ENCODE measurements around the gene CASP4.
A peak's percentile ranks its signal among the peaks of the same experiment; 100 is the strongest.
"Not testable (repeated sequence)": the region's sequence is repeated elsewhere in the genome, so short reads cannot be mapped to it uniquely, and the experiment has no call there.

The CASP4 gene

DNA sequence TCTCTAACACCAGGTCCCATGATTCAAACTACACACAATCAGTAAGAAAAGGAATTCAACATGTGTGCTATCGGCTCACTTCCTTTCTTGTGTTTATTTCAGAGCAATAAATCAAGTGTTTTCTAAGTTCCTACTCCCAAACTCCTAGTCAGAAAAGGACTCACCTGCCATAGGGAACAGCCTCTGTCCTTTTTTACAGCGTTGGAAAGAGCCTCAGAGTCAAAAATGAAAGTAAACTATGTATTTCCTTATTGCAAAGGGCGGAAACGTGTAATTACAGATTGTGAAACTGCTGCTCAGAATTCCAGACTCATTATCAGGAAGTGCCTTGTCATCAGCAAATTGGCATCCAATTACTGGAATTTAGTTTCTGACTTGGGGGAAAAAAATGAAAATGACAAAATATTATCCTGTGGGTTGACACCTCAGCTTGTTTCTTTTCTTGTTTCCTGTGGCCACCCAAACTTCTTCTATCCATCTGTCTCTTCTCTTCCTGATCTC is at the start of gene CASP4:
Gene CASP4 (minus strand): TSS at position 220 of the 501 bp plus-strand sequence. CDS start 49 bp downstream, at position 171.
- peak; percentile 66 for DNase-seq (ENCODE audit: low spot score)

- DNase-seq (ENCODE audit: low spot score), result no peak
These were observed 39.1 kb upstream of the CASP4 start for GRCh38 chr11:105007463-105007862.

DNA sequence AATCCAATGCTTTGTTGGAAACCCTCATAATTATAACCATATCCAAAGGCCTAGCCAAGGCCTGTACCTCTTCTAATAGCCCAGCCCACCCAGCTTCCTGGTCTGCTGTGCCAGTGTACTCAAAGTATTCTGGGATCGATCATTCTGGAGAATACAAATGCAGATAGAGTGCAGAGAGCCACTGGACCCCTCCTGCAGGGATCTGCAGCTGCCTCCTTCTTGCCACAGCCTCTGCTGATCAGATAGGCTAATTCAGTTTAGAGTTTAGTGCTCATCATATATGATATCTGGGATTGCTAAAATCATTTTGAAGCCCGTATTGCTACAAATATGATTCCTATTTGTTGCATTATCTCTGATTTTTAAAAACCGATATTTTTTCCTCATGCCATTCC is 37.1 kb upstream of the CASP4 start:
- DNase-seq (ENCODE audit: low spot score), result no peak

GRCh38 chr11:105004021-105004420 is 35.6 kb upstream of the CASP4 start:
- DNase-seq (ENCODE audit: low spot score), result no peak

GRCh38 chr11:105003151-105003550 is 34.8 kb upstream of the CASP4 start:
- DNase-seq (ENCODE audit: low spot score), result no peak

- DNase-seq (ENCODE audit: low spot score), result peak; percentile 71
These were observed 32.4 kb upstream of the CASP4 start for GRCh38 chr11:105000797-105001196.

- no peak for DNase-seq (ENCODE audit: low spot score)
These were observed 31.8 kb upstream of the CASP4 start for GRCh38 chr11:105000167-105000566.

GRCh38 chr11:104999721-105000120 is 31.3 kb upstream of the CASP4 start:
- DNase-seq (ENCODE audit: low spot score), result no peak

DNA sequence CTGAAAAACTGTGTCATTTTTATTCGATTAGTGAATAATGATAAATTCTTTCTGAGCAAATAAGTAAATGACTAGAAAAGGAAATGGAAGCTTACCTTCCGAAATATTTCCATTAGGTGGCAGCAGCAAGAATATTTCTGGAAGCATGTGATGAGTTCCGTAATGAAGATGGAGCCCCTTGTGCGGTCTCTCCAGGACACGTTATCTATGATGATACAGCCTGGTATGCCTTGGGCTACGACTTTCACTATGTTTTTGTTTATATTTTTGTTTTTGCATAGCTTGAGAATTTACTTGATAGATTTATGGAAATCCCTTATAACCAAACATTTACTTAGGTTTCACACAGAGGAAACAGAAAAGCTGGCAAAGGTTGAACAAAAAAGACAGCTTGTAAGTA is 28.9 kb upstream of the CASP4 start:
- no peak for DNase-seq (ENCODE audit: low spot score)

GRCh38 chr11:104995001-104995408 is 26.6 kb upstream of the CASP4 start:
- DNase-seq (ENCODE audit: low spot score), result no peak

- DNase-seq (ENCODE audit: low spot score), result no peak
These were observed 24.4 kb upstream of the CASP4 start for GRCh38 chr11:104992781-104993180.

DNA sequence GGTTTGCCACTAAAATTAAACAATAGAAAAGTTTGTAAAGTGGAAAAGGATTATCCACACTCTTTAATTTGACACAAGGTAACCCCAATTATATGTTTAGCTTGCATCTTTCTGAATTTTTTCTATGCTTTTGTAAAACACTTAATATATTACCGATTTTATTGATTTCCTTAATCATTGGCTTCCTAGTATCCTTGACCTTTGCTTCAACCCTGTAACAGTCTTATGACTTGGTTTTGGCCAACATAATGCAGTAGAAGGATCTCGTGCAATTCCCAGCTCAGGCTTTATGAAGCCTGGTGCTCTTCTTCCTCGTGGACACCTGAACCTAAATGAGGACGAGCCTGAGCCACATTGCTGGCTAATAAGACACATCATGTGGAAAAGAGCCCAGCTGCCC is 23.6 kb upstream of the CASP4 start:
- DNase-seq (ENCODE audit: low spot score), result no peak

GRCh38 chr11:104984808-104985207 is 16.4 kb upstream of the CASP4 start:
- no peak for DNase-seq (ENCODE audit: low spot score)

GRCh38 chr11:104979839-104980238 is 11.5 kb upstream of the CASP4 start:
- DNase-seq (ENCODE audit: low spot score), result no peak

DNA sequence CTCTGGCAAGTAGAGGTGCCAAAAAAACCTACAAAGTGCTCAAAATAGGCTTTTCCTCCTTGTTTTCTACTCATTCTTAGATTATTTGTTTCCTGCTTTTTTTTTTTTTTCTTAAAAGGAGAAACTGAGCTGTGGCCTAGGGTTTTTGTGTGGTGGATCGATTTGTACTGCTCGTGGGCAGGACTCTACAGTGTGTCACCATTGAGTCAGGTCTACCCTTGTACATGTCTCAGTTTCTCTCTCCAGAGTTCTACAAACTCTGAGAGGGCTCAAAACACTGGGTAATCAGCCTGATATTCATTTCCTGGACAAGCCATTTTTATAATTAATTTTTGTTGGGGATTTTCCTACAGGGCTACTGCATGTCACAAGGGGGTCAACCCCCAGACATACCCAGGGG is 5.2 kb upstream of the CASP4 start:
- DNase-seq (ENCODE audit: low spot score), result no peak

DNA sequence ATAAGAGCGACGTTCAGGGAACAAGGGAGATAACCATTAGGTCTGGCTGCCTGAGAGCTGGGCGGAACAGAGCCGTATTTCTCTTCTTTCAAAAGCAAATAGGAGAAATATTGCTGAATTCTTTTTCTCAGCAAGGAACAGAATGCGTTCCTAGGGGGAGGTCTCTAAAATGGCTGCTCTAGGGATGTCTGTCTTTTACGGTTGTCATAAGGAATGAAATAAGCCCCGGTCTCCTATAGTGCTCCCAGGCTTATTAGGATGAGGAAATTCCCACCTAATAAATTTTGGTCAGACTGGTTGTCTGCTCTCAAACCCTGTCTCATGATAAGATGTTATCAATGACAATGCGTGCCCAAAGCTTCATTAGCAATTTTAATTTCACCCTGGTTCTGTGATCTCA is 4.5 kb upstream of the CASP4 start:
- not testable (repeated sequence) for DNase-seq (ENCODE audit: low spot score)

DNA sequence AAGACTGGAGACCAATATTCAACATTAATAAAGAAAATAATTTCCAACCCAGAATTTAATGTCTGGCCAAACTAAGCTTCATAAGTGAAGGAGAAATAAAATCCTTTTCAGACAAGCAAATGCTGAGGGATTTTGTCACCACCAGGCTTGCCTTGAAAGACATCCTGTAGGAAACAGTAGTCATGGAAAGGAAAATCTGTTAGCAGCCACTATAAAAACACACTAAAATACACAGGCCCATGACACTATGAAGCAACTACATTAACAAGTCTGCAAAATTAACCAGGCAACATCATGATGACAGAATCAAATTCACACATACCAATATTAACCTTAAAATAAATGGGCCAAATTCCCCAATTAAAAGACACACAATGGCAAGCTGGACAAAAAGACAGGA is 2.4 kb upstream of the CASP4 start:
- DNase-seq (ENCODE audit: low spot score), result no peak

DNA sequence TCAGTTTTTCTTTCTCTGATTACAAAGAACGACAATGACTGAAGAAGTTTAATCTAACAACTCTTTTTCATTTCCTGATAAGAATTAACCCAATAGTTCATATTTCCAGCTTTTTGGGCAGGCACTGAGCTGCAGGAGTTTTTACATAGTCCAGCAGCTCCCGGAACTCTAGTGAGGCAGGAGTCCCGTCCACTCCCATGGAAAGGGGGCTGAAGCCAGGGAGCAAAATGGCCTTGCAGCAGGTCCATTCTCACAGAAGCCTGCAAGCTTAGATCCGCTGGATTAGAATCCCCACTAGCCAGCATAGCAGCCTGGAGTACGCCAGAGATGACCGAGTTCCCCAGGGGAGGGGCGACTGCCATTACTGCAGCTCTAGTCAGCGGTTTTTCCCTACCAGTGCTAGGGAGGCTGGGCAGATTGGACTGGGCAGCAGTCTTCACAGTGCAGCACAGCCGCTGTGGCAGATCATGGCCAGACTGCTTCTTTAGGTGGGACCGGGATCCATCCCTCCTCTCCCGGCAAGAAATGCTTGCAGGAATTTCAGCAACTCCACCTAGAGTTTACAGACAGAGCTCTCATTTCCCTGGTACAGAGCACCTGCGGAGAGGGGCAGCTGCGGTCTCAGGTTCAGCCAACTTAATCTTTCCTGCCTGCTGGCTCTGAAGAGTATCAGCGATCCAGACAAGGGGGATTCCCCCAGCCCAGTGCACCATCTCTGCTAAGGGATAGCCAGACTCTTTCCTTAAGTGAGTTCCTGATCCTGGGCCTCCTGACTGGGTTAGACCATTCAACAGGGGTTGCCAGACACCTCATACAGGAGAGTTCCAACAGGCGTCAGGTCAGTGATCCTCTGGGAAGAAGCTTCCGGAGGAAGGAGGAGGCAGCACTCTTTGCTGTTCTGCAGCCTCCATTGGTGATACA is 742 bp upstream of the CASP4 start:
- DNase-seq (ENCODE audit: low spot score), result no peak

DNA sequence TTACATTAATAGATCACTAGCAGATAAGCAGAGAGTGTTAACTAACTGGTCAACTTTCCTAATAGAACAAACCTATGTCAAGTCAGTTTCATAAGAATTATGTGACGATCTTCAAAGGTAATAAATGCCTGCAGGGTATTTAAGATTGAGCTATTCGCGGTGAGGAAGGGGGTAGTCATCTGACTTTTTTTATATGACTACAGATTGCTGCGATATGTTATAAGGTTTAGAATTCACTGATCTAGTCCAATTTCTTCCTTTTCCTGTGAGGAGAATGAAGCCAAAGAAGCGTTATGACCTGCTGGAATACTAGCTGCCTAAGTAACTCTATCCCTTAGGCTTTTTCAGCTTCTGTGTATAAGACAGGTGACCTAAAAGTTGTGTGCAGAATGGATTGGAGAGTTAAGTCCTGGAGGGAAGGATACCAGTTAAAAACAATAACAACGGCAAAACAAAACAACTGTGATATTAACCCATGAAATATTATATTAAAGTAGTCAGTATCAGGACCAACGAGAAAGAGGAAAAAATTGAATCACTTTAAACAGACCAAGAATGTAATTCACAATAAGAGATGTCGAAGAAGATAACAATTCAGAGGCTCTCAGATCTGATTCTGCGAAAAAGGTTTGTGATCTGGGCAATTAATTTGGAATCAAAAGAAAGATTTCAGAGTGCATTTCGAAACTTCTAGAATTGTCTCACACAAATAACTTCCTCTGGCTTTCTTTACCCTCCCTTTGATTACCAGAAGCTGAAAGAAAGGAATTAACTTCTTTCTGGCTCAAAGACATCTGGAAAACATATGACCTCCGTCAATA is 630 bp downstream of the CASP4 start:
- peak; percentile 53 for DNase-seq (ENCODE audit: low spot score)

- no peak for DNase-seq (ENCODE audit: low spot score)
These were observed 2.6 kb downstream of the CASP4 start for GRCh38 chr11:104965735-104966134.

- DNase-seq (ENCODE audit: low spot score), result no peak
These were observed 4.1 kb downstream of the CASP4 start for GRCh38 chr11:104964247-104964646.

- DNase-seq (ENCODE audit: low spot score), result no peak
These were observed 5.5 kb downstream of the CASP4 start for GRCh38 chr11:104962852-104963251.

GRCh38 chr11:104957280-104957679 is 11.1 kb downstream of the CASP4 start:
- DNase-seq (ENCODE audit: low spot score), result no peak
